IPS-18a (cell line): ENCODE data around the gene HOXD3.

ENCODE experiments used
- H3K27ac ChIP-seq: one replicate; pipeline ENCODE4 v1.5.1; 2013; ENCODE audit warnings: low read length
- H3K27me3 ChIP-seq: one replicate; pipeline ENCODE4 v1.6.1; 2013; ENCODE audit warnings: mild to moderate bottlenecking, low read length; ENCODE audit not compliant: control insufficient read depth, insufficient read depth
- H3K36me3 ChIP-seq: one replicate; pipeline ENCODE4 v1.6.1; 2013; ENCODE audit warnings: low read depth, low read length; ENCODE audit not compliant: control insufficient read depth
- H3K4me1 ChIP-seq: one replicate; pipeline ENCODE4 v1.6.1; 2013; ENCODE audit warnings: low read depth, low read length; ENCODE audit not compliant: control insufficient read depth
- H3K4me3 ChIP-seq: one replicate; pipeline ENCODE4 v1.5.1; 2013; ENCODE audit warnings: low read length
- H3K9ac ChIP-seq: one replicate; pipeline ENCODE4 v1.6.1; 2013; ENCODE audit warnings: mild to moderate bottlenecking, low read length, moderate library complexity
- H3K9me3 ChIP-seq: one replicate; pipeline ENCODE4 v1.6.1; 2013; ENCODE audit warnings: low read depth, low read length; ENCODE audit not compliant: control insufficient read depth

The HOXD3 gene

GRCh38 chr2:176156807-176157498, at the start of gene HOXD3:
HOXD3 (plus strand) TSS chr2:176157307; CDS start chr2:176169115, 11,808 bp downstream.
- Histone ChIP-seq H3K9me3 (peaks cover 3% of the 10 kb centered on the region), H3K27me3 (peaks cover 100% of the 10 kb centered on the region), H3K27ac (no peak within 1 kb of the TSS), H3K36me3 (no peaks in the 10 kb centered on the region), H3K4me3 (no peak within 1 kb of the TSS), H3K9ac (no peak within 1 kb of the TSS), H3K4me1 (peaks cover 7% of the 10 kb centered on the region)

GRCh38 chr2:176107731-176108181, 49.4 kb upstream of the HOXD3 start:
- Histone ChIP-seq H3K36me3 (no peaks in the 10 kb centered on the region), H3K4me1 (peaks cover 5% of the 10 kb centered on the region), H3K9ac (no peak overlapping the region), H3K9me3 (no peaks in the 10 kb centered on the region), H3K4me3 (no peak overlapping the region), H3K27ac (no peak overlapping the region), H3K27me3 (peaks cover 99% of the 10 kb centered on the region)

- H3K27me3 ChIP-seq, result peaks cover 99% of the 10 kb centered on the region
- H3K9ac ChIP-seq, result no peak overlapping the region
- no peaks in the 10 kb centered on the region for H3K4me1 ChIP-seq
- H3K4me3 ChIP-seq, result no peak overlapping the region
- no peak overlapping the region for H3K27ac ChIP-seq
- no peaks in the 10 kb centered on the region for H3K36me3 ChIP-seq
- no peaks in the 10 kb centered on the region for H3K9me3 ChIP-seq
Observed at GRCh38 chr2:176109192-176109901, 47.8 kb upstream of the HOXD3 start.

- Histone ChIP-seq H3K4me3 (no peak overlapping the region), H3K9me3 (no peaks in the 10 kb centered on the region), H3K27ac (no peak overlapping the region), H3K27me3 (peaks cover 99% of the 10 kb centered on the region), H3K4me1 (no peaks in the 10 kb centered on the region), H3K9ac (no peak overlapping the region), H3K36me3 (no peaks in the 10 kb centered on the region)
Observed at GRCh38 chr2:176109946-176110345, 47.2 kb upstream of the HOXD3 start.

- no peaks in the 10 kb centered on the region for H3K9me3 ChIP-seq
- no peak overlapping the region for H3K9ac ChIP-seq
- peaks cover 99% of the 10 kb centered on the region for H3K27me3 ChIP-seq
- H3K4me1 ChIP-seq, result no peaks in the 10 kb centered on the region
- H3K36me3 ChIP-seq, result no peaks in the 10 kb centered on the region
- H3K4me3 ChIP-seq, result no peak overlapping the region
- no peak overlapping the region for H3K27ac ChIP-seq
Observed at GRCh38 chr2:176110415-176111308, 46.4 kb upstream of the HOXD3 start.

GRCh38 chr2:176111309-176111663, 45.8 kb upstream of the HOXD3 start:
- H3K4me3 ChIP-seq, result no peak overlapping the region
- no peaks in the 10 kb centered on the region for H3K4me1 ChIP-seq
- H3K36me3 ChIP-seq, result no peaks in the 10 kb centered on the region
- H3K27me3 ChIP-seq, result peaks cover 99% of the 10 kb centered on the region
- no peak overlapping the region for H3K27ac ChIP-seq
- no peaks in the 10 kb centered on the region for H3K9me3 ChIP-seq
- H3K9ac ChIP-seq, result no peak overlapping the region

GRCh38 chr2:176111846-176112374, 45.2 kb upstream of the HOXD3 start:
- Histone ChIP-seq H3K9ac (no peak overlapping the region), H3K27me3 (peaks cover 99% of the 10 kb centered on the region), H3K27ac (no peak overlapping the region), H3K4me3 (no peak overlapping the region), H3K9me3 (peaks cover 3% of the 10 kb centered on the region), H3K4me1 (no peaks in the 10 kb centered on the region), H3K36me3 (no peaks in the 10 kb centered on the region)

GRCh38 chr2:176112375-176113302, 44.5 kb upstream of the HOXD3 start:
- H3K4me3 ChIP-seq, result no peak overlapping the region
- no peaks in the 10 kb centered on the region for H3K36me3 ChIP-seq
- no peak overlapping the region for H3K27ac ChIP-seq
- H3K27me3 ChIP-seq, result peaks cover 100% of the 10 kb centered on the region
- H3K9me3 ChIP-seq, result peaks cover 5% of the 10 kb centered on the region
- H3K4me1 ChIP-seq, result no peaks in the 10 kb centered on the region
- H3K9ac ChIP-seq, result no peak overlapping the region

GRCh38 chr2:176114120-176114929, 42.8 kb upstream of the HOXD3 start:
- Histone ChIP-seq H3K4me1 (no peaks in the 10 kb centered on the region), H3K4me3 (no peak overlapping the region), H3K36me3 (no peaks in the 10 kb centered on the region), H3K27ac (no peak overlapping the region), H3K9me3 (peaks cover 5% of the 10 kb centered on the region), H3K9ac (no peak overlapping the region), H3K27me3 (peaks cover 100% of the 10 kb centered on the region)

GRCh38 chr2:176114930-176115625, 42.0 kb upstream of the HOXD3 start:
- Histone ChIP-seq H3K27me3 (peaks cover 100% of the 10 kb centered on the region), H3K4me1 (no peaks in the 10 kb centered on the region)

More at GRCh38 chr2:176114930-176115625, 42.0 kb upstream of the HOXD3 start:
- Histone ChIP-seq H3K27ac (no peak overlapping the region), H3K9ac (no peak overlapping the region), H3K9me3 (peaks cover 5% of the 10 kb centered on the region), H3K4me3 (no peak overlapping the region), H3K36me3 (no peaks in the 10 kb centered on the region)
